Sigmoid colon (tissue), 4 donors: Measurements from ENCODE around the gene ADRB2.

Source experiments
- CTCF ChIP-seq, 4 experiments: fragments of 450-650 bp in 3 of 4; fragments of 200-600 bp in 1 of 4; IDR thresholded peaks; one replicate each; pipeline ENCODE4 v1.5.1; 2016 to 2019; ENCODE audit warnings: antibody characterized with exemption in 4 of 4, mild to moderate bottlenecking in 3 of 4, moderate library complexity in 2 of 4
- POLR2A ChIP-seq, 2 donors: fragments of 450-650 bp; IDR thresholded peaks; one replicate each; pipeline ENCODE4 v1.6.1; 2016; ENCODE audit warnings: antibody characterized with exemption in 2 of 2, mild to moderate bottlenecking in 2 of 2, moderate library complexity in 2 of 2
- POLR2AphosphoS5 ChIP-seq, 4 donors: sonication (generic); formaldehyde crosslinking; IDR thresholded peaks; one replicate each; pipeline ENCODE4 v1.6.1; 2017; ENCODE audit warnings: antibody characterized with exemption in 4 of 4

GRCh38 chr5:148834689-148835088 is 8.3 kb downstream of the ADRB2 start:
- TF ChIP-seq POLR2AphosphoS5 (IDR thresholded peaks at IDR 0.05), result no peak
- TF ChIP-seq CTCF (IDR thresholded peaks at IDR 0.05), result no peak
- no peak for TF ChIP-seq POLR2A (IDR thresholded peaks at IDR 0.05)
